Activated CD4-positive, alpha-beta T cell treated with anti-CD3 and anti-CD28 coated beads, Interleukin-2, Interleukin-6, amounts not matched to agents 100 ng/mL and 50 ng/mL, durations not matched to agents 16 hours and 8 hours (primary cell): ENCODE results near the gene FBLN7.
A peak's percentile ranks its signal among the peaks of the same experiment; 100 is the strongest.
"Not testable (repeated sequence)": the region's sequence is repeated elsewhere in the genome, so short reads cannot be mapped to it uniquely, and the experiment has no call there.

Experiments
- DNase-seq: peaks from one replicate; pipeline ENCODE4 v3.0.0-alpha.2; 2020

FBLN7 gene, protein sequence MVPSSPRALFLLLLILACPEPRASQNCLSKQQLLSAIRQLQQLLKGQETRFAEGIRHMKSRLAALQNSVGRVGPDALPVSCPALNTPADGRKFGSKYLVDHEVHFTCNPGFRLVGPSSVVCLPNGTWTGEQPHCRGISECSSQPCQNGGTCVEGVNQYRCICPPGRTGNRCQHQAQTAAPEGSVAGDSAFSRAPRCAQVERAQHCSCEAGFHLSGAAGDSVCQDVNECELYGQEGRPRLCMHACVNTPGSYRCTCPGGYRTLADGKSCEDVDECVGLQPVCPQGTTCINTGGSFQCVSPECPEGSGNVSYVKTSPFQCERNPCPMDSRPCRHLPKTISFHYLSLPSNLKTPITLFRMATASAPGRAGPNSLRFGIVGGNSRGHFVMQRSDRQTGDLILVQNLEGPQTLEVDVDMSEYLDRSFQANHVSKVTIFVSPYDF

DNA sequence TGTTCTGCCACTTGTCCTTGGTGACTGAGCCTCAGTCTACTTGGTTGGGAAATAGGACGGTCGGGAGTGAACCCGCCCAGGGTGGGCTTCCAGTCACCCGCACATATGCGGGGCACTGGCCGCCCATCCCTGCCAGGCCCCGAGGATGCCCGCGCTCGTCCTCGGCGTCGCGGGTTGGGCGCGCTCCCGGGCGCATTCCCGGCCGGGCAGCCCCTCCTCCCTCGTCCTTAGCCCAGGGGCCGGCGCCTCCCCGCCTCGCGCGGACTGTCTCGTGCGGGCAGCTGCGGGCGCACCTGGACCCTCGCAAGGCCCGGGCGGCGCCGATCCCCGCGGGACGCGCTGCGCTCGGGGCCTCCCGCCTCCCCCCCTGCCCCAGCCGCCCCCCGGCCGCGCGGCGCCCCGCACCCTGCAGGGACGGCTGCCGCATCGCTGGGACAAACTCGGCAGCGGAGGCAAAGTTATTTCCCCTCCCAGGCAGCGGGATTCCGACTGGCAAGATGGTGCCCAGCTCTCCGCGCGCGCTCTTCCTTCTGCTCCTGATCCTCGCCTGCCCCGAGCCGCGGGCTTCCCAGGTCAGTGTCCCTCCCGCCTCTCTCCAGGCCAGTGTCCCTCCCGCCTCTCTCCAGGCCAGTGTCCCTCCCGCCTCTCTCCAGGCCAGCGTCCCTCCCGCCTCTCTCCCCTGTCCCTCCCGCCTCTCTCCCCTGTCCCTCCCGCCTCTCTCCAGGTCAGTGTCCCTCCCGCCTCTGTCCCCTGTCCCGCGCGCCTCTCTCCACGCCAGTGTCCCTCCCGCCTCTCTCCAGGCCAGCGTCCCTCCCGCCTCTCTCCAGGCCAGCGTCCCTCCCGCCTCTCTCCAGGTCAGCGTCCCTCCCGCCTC is at the start of gene FBLN7:
FBLN7 (plus strand) TSS at position 227 of the 874 bp plus-strand sequence; CDS start at position 498, 271 bp downstream.
- no peak for DNase-seq

DNA sequence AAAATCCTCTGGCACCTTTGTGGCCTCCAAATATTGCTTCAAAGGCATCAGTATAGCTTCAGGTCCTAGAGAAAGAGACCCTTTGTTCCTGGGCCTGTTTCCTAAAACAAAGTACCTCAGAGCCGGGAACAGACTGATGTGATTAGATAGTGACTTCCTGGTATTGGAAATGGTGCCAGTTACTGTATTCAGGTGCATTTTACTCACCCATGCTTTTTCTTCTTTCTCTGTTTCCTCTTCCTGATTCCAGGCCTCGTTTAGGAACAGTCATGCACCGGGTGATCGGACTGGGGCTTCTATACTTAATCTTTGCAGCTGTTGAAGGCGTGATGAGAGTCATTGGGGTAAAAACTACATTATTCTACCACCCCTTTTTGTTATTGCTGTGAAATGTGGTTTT is 48.8 kb upstream of the FBLN7 start:
- DNase-seq = no peak

DNA sequence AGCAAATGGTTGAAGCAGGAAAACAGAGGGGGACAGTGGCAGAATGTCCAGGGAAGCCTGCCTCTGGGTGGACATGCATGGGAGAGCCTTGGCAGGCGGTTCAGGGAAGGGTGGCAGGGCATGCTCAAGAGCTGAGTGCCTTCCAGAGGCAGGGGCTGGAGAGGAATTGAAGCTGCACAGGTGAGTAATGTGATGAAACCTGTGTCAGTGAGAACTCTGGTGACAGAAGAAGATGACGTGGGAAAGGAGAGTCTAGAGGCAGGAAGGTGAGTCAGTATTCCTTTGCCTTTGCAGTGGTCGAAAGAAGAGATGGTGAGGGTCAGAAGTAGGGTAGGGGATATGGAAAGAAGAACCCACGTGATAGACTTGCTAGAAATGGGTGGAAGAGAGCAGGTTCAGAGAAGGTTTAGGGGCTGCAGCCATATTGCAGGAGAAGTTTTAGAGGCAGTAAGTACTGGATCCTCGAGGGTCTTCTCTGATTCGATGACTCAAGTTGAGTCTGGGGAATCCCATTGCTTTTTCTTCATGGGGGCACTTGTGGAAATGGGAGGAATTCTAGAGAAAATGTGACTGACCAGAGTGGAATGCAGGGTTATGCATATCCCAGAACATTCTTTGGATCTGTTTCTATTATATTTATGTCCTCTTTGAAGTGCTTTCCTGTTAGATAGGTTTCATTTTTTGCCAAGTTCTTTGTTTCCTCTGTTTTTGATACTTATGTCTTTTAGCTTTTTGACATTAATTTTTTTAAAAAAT is 45.7 kb upstream of the FBLN7 start:
- no peak for DNase-seq

DNA sequence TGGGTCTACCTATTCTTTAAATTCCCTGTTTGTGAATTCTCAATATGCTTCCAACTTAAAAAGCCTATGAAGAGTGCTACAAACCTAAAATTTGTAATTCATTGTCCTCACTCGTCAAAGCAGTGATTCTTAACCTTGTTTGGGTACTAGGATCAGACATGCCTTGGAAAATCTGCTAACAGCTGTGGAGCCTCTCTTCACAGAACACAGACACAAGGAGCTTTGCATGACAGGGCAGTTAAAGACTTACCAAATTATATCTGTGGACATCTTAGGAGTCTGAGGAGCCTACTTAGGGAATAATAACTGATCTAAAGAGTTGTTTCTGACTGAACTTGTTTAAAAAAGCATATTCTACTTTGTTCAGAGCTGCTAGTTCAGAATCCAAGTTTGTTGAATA is 45.0 kb upstream of the FBLN7 start:
- no peak for DNase-seq

DNA sequence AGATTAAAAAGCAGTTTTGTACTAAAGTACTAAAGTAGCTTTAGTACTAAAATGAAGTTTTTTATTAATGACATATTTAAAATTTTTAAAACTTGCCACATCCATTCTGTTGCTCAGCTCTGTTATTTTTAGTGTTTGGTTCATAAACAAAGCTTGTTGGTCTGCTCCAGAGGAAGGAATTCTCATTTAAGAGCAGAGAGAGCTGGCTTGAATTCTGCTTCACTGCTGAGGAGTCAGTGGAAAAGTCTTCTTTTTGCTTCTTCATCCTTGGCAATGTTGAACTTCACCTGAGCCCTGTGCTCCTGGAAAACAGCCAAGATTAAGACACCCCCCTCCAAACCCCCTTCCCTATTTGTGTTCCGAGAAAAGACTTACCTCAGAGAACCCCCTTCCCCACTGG is 42.5 kb upstream of the FBLN7 start:
- DNase-seq = no peak

DNA sequence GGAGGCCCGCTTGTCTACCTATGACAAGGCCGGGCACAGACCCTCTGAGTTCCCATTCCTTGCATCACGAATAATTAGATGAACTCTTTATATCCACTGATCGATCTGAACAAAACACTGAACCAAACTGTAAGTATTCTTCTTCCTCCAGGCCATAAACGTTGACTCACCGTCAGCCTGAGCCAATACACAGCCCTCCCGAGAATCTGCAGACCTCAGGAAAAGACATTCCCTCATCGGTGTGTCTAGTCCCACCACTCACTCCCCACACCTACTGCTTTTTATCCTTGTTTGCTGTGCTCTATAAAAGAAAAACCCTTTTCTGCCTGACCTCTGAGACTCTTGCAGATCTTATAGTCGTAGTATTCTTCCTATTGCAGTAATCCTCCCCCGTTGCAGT is 42.1 kb upstream of the FBLN7 start:
- DNase-seq = no peak

DNA sequence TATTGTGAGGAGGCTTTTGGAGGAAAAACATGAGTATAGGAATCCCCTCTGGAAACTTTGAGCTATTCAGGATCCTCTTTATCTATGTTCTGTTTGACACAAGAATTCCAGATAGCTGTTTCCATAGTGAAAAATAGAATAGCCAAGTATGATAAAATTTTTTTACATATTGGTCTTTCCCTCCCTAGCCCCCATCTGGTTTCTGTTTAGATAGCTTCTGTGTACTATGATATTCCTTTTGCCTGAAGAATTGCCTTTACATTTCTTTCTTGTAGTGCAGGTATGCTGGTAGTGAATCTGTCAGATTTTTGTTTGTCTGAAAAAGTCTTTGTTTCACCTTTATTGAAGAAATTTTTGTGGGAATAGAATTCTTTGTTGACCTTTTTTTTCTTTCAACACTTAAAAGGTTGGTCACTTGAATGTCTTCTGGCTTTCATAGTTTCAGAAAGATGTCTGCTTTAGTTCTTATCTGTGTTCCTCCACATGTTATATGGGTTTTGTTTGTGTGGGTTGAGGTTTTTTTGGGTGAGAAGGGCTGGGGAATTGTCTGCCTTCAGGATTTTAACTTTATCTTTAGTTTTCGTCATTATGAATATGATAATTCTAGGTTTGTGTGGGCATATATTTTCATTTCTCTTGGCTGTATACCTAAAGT is 29.9 kb upstream of the FBLN7 start:
- DNase-seq = no peak

DNA sequence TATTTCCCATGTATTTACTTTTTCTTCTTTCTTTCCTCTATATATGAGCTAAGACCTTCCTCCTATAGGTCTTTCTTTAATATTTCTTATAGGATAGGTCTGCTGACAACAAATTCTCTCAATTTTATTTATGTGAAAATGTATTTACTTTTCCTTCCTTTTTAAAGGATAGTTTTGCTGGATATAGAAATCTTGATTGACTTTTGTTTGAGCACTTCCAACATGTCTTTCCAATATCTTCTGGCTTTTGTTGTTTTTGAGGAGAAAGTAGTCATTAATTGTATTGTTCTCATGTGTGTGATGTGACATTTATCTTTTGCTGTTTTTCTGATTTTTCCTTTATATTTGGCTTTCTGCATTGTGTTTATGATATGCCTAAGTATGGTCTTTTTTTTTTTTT is 28.9 kb upstream of the FBLN7 start:
- no peak for DNase-seq

DNA sequence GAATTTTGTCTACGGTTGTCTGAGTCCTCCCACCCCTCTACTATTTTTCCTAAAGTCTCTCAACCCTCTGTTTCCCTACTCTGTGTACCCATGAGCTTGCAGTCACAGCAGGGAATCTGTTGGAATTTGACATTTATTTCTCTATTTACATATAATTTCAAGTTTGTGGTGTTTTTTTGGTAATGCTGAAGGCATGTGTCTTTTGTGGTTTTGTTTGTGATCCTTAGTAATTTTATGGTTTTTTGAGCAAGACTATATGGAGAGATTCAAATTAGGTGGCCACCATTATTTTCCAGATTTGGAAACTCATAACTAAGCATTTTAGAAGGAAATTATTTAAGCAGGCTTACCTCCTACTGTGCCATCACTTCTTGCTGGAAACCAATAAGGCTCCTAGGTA is 27.2 kb upstream of the FBLN7 start:
- DNase-seq = no peak

DNA sequence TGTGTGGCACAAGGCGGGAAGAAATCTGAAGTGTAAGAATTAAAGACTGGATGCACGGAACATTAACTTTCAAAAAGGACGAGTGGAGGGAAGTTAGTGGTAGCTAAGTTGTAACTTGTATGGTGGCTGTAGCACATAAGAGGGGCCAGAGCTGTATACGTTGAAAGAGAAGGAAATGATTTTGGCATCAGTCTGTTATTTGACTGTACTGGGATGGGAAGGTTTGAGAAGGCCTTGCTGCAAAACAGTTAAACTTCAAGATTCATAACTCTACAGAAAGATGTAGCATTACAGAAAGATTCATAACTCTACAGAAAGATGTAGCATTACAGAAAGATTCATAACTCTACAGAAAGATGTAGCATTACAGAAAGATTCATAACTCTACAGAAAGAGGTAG is 24.8 kb upstream of the FBLN7 start:
- DNase-seq = not testable (repeated sequence)

DNA sequence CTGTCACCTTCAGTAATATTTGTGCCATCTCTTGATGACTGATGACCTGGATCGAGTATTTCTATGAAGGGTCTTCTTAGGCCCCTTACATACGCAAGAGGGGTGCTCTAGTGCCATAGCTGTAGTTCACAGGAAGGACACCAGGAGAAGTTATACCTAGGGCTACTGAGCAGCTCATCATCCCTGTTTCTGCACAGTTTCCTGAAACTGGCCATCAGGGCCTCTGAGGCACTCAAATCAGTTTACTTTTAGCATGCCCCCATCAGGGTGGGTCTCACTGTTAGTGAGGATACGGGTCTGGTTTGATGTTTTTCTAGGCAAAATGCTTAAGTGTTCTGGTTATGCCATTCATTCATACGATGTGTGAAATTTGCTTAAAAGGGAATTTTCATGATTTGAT is 20.0 kb upstream of the FBLN7 start:
- no peak for DNase-seq

DNA sequence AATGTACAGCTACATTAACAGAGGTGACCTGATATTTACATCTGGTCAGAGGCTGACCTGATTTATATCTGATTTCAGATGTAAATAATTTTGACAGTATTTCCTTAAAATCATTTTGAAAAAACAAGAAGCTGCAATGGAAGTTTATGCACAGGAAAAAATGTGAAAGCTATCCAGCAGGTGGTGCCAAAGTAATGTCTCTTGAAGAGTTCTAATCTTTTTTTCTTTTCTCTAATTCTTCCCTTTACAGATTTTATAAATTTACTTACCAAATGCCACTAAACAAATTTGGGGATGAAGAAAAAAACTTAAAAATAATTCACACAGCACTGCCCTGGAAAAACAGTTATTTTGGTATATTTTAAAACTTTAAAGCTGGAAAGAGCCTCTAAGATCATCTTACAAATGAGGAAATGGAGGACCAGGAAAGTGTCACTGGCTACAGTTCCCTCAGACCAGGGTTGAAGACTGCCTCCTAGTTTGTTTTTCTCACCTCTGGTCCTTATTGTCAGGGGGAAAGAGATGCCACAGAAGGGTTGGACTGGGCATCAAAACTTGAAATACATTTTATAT is 16.4 kb upstream of the FBLN7 start:
- peak; percentile 42 for DNase-seq

DNA sequence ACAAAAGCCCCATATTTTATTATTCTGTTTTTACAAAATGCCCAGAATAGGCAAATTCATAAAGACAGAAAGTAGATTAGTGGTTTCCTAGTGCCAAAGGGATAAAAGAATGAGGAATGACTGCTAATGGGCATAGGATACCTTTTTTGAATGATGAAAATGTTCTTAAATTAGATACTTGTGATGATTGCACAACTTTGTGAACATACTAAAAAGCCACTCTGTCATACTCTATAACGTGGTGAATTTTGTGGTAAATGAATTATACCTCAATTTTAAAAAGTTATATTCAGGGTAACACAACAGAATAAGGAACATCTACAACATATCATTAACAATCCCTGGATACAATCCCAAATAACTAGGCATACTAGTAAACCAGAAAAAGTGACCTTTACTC is 9.1 kb upstream of the FBLN7 start:
- DNase-seq = no peak

DNA sequence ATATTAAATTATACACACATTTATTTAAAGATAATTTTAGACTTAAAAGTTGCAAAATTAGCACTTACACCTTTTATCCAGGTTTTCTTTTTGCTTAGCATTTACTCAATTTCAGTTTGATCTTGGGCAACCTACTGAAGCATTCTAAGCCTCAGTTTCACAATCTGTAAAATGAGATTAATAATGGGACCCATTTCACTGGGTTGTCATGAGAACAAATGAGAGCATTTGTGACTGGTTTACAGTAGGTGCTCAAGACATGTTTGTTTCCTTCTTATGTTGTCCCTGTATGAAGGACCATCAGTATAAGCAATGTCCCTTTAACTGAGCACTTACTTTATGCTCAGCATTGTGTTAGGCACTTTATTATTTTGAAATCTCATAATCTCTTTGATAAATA is 4.8 kb upstream of the FBLN7 start:
- no peak for DNase-seq

DNA sequence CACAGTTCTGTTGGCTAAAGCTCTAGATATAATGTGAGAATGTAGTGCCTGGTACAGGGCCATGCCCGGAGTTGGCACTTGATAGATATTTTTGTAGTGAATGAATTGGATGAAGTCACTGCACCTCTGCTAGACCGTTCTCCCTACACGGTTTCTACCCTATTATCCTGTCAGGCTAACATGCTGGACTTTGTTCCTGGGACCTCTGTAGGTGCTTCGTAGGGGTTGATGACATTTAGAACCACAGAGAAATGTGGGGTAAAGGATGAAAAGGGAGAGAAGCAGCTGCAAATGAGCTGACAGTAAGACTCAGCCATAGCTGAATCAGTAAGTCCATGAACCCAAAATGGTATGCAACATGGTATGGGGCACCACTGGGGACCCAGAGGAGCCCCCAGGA is 4.1 kb upstream of the FBLN7 start:
- DNase-seq = no peak

DNA sequence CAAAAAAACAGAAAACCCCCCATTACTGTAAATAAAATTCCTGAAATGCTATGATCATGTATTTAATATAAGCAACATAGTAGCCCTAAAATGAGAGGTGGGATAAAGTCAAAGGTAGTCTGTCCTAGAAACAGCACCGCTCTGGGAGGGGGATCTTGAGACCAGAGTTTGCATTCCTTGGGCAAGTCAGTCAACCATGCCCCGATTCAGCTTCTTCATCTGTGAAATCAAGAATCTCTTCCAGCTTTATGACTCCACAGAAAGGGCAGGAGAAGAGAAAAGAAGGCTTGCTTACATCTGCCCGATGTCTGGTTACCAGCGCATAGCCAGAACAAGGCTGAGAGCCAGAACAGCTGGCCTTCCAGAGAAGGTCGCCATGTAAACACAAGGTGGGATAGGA is 2.1 kb upstream of the FBLN7 start:
- DNase-seq = no peak

DNA sequence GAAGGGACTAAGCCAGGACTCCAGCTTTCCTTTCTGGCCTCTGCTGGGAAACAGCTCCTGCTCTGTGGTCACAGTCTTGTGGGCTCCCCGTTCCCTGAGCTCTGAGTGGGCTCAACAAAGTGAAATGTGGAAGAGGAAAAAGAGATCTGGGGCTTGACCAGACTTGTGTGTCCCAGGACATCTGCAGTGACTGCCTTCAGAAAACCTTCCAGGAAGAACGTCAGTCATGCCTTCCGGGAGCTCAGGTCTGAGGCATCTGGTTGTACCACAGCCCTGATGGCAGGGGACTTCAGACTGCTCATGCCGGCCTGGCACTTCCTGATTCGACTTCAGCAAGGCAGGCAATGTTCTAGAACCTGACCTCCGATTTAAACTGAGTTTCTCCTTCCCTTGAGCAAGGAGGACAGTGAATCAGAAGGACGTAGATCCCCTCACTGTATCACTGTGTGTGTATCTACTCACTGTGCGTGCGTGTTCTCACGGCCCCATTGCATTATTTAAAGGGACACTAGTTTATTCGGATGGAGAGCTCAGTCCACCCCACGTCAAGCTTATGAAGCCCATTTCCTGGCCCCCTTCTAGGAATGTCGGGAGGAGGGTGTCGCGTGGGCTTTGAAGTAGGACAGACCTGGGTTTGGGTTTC is 548 bp upstream of the FBLN7 start:
- DNase-seq = no peak

DNA sequence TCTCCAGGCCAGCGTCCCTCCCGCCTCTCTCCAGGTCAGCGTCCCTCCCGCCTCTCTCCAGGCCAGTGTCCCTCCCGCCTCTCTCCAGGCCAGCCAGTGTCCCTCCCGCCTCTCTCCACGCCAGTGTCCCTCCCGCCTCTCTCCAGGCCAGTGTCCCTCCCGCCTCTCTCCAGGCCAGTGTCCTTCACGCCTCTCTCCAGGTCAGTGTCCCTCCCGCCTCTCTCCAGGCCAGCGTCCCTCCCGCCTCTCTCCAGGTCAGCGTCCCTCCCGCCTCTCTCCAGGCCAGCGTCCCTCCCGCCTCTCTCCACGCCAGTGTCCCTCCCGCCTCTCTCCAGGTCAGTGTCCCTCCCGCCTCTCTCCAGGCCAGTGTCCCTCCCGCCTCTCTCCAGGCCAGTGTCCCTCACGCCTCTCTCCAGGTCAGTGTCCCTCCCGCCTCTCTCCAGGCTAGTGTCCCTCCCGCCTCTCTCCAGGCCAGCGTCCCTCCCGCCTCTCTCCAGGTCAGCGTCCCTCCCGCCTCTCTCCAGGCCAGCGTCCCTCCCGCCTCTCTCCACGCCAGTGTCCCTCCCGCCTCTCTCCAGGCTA is 939 bp downstream of the FBLN7 start:
- DNase-seq = not testable (repeated sequence)

DNA sequence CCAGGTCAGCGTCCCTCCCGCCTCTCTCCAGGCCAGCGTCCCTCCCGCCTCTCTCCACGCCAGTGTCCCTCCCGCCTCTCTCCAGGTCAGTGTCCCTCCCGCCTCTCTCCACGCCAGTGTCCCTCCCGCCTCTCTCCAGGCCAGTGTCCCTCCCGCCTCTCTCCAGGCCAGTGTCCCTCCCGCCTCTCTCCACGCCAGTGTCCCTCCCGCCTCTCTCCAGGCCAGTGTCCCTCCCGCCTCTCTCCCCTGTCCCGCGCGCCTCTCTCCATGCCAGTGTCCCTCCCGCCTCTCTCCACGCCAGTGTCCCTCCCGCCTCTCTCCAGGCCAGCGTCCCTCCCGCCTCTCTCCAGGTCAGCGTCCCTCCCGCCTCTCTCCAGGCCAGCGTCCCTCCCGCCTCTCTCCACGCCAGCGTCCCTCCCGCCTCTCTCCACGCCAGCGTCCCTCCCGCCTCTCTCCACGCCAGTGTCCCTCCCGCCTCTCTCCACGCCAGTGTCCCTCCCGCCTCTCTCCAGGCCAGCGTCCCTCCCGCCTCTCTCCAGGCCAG is 1.5 kb downstream of the FBLN7 start:
- not testable (repeated sequence) for DNase-seq

DNA sequence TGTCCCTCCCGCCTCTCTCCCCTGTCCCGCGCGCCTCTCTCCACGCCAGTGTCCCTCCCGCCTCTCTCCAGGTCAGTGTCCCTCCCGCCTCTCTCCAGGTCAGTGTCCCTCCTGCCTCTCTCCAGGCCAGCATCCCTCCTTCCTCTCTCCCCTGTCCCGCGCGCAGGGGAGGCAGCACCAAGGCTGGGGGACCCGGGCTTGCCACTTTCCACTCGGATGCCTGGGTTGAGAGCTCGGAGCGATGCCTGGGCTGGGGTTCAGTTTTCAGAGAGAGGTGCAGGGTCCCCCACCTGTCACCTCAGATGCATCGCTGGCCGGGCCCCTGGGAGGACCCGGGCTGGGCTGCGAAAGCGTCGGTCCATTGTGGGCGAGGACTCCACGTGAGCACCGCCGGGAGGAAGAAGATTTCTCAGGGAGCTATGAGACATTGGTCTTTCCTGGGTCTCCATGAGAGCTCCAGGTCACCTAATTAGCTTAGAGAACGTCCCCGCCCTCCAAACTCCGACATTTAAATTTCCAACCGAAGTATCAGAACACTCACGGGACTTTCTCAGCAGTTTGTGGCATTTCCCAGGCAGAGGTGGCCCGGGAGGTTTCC is 2.1 kb downstream of the FBLN7 start:
- DNase-seq = no peak
